C4-2B (cell line): Measurements from ENCODE around the gene MICAL3.

Experiments used
- CTCF ChIP-seq: fragments of 450-650 bp; conservative IDR thresholded peaks from 2 replicates; pipeline ENCODE4 v1.5.1; 2017; ENCODE audit warnings: mild to moderate bottlenecking
- ZFX ChIP-seq: fragments of 450-650 bp; IDR thresholded peaks from 2 replicates; pipeline ENCODE4 v1.6.1; 2017

GRCh38 chr22:17994424-17995108 is 29.8 kb downstream of the MICAL3 start:
- no peak for TF ChIP-seq CTCF
- no peak for TF ChIP-seq ZFX
